CD4-positive, alpha-beta T cell treated with Interleukin-6 for 4 hours (primary cell): ENCODE data around the gene FAM149A.

Experiments
- DNase-seq: peaks from one replicate; pipeline ENCODE4 v3.0.0-alpha.2; 2020; ENCODE audit warnings: mixed read lengths

FAM149A gene

GRCh38 chr4:186204103-186204559 is 99.6 kb downstream of the FAM149A start:
- peak; percentile 73 for DNase-seq

GRCh38 chr4:186204686-186205085 is 100.2 kb downstream of the FAM149A start:
- peak; percentile 9 for DNase-seq

- DNase-seq: no peak
Measured at GRCh38 chr4:186205156-186205555, 100.7 kb downstream of the FAM149A start.

- DNase-seq: no peak
Measured at GRCh38 chr4:186216465-186217024, 112.0 kb downstream of the FAM149A start.

GRCh38 chr4:186217733-186218293 is 113.3 kb downstream of the FAM149A start:
- DNase-seq: no peak

- no peak for DNase-seq
Measured at GRCh38 chr4:186221624-186222023, 117.1 kb downstream of the FAM149A start.
